Thyroid gland (tissue), 4 donors: ENCODE measurements around the gene SLC24A3.

ENCODE experiments used
- POLR2A ChIP-seq, 2 donors: fragments of 450-650 bp; IDR thresholded peaks; one replicate each; pipeline ENCODE4 v1.6.1; 2017; ENCODE audit warnings: antibody characterized with exemption in 2 of 2, mild to moderate bottlenecking in 2 of 2, moderate library complexity in 1 of 2
- TF ChIP-seq, protein P1 (sequence below), 6 experiments: fragments of 200-600 bp in 3 of 6; fragments of 450-650 bp in 3 of 6; sonication (generic) in 3 of 6; IDR thresholded peaks; one replicate each; pipeline ENCODE4 v1.5.1; 2016 to 2019; ENCODE audit warnings: antibody characterized with exemption in 6 of 6, mild to moderate bottlenecking in 2 of 6, inconsistent platforms in 1 of 6, moderate library complexity in 1 of 6

DNA sequence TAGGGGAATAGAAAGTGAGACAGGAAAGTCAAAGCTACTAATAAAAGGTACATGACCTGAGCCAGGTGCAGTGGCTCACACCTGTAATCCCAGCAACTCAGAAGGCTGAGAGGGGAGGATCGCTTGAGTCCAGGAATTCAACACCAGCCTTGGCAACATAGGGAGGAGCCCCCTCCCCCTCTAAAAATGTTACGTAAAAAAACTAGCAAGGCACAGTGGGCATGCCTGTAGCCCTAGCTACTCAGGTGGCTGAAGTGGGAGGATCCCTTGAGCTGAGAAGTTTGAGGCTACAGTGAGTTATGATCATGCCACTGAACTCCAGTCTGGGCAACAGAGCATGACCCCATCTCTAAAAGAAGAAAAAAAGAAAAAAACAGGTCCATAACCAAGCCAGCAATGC is 359.6 kb downstream of the SLC24A3 start:
- TF ChIP-seq, protein P1, sequence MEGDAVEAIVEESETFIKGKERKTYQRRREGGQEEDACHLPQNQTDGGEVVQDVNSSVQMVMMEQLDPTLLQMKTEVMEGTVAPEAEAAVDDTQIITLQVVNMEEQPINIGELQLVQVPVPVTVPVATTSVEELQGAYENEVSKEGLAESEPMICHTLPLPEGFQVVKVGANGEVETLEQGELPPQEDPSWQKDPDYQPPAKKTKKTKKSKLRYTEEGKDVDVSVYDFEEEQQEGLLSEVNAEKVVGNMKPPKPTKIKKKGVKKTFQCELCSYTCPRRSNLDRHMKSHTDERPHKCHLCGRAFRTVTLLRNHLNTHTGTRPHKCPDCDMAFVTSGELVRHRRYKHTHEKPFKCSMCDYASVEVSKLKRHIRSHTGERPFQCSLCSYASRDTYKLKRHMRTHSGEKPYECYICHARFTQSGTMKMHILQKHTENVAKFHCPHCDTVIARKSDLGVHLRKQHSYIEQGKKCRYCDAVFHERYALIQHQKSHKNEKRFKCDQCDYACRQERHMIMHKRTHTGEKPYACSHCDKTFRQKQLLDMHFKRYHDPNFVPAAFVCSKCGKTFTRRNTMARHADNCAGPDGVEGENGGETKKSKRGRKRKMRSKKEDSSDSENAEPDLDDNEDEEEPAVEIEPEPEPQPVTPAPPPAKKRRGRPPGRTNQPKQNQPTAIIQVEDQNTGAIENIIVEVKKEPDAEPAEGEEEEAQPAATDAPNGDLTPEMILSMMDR (IDR thresholded peaks at IDR 0.05) = no peak
- TF ChIP-seq POLR2A (IDR thresholded peaks at IDR 0.05) = no peak
